GM19468 (cell line): ENCODE results near the gene OR4E2.
"Not testable (repeated sequence)": the region's sequence is repeated elsewhere in the genome, so short reads cannot be mapped to it uniquely, and the experiment has no call there.

ENCODE experiments used
- ATAC-seq: cut with Tn5 transposase; IDR thresholded peaks from one replicate; pipeline ENCODE4 v1.9.1; 2021; ENCODE audit warnings: mild to moderate bottlenecking, moderate library complexity, moderate number of reproducible peaks; ENCODE audit not compliant: unreplicated experiment; ENCODE audit errors: extremely low read depth

The OR4E2 gene

GRCh38 chr14:21653331-21653885 is at the start of gene OR4E2:
Gene OR4E2 (plus strand): TSS chr14:21653835. CDS start chr14:21665083, 11,248 bp downstream.
- no peak for ATAC-seq

- ATAC-seq, result no peak
Observed at GRCh38 chr14:21612324-21612723, 41.3 kb upstream of the OR4E2 start.

GRCh38 chr14:21614240-21614639 is 39.4 kb upstream of the OR4E2 start:
- no peak for ATAC-seq

GRCh38 chr14:21617614-21618013 is 36.0 kb upstream of the OR4E2 start:
- ATAC-seq, result no peak

GRCh38 chr14:21626491-21627230 is 27.0 kb upstream of the OR4E2 start:
- no peak for ATAC-seq

GRCh38 chr14:21630503-21630902 is 23.1 kb upstream of the OR4E2 start:
- not testable (repeated sequence) for ATAC-seq

- no peak for ATAC-seq
Observed at GRCh38 chr14:21631084-21631483, 22.6 kb upstream of the OR4E2 start.

GRCh38 chr14:21634840-21635239 is 18.8 kb upstream of the OR4E2 start, which contains the start of gene OR10G2:
Gene OR10G2 (minus strand): TSS chr14:21634940. CDS start chr14:21634842, 98 bp downstream.
- no peak for ATAC-seq

- no peak for ATAC-seq
Observed at GRCh38 chr14:21642683-21643082, 11.0 kb upstream of the OR4E2 start.

GRCh38 chr14:21643407-21643806 is 10.2 kb upstream of the OR4E2 start:
- ATAC-seq, result no peak

GRCh38 chr14:21647380-21647779 is 6.3 kb upstream of the OR4E2 start:
- no peak for ATAC-seq

GRCh38 chr14:21652209-21652808 is 1.3 kb upstream of the OR4E2 start:
- no peak for ATAC-seq

- no peak for ATAC-seq
Observed at GRCh38 chr14:21654215-21654614, 580 bp downstream of the OR4E2 start.

GRCh38 chr14:21656980-21657379 is 3.3 kb downstream of the OR4E2 start:
- ATAC-seq, result no peak

- ATAC-seq, result no peak
Observed at GRCh38 chr14:21668377-21668776, 14.7 kb downstream of the OR4E2 start.

- ATAC-seq, result no peak
Observed at GRCh38 chr14:21669284-21669683, 15.6 kb downstream of the OR4E2 start.

GRCh38 chr14:21671371-21671770 is 17.7 kb downstream of the OR4E2 start:
- ATAC-seq, result no peak

GRCh38 chr14:21672116-21672515 is 18.5 kb downstream of the OR4E2 start:
- ATAC-seq, result no peak

- no peak for ATAC-seq
Observed at GRCh38 chr14:21673718-21674117, 20.1 kb downstream of the OR4E2 start, which contains the start of gene OR4E1. Gene OR4E1 (minus strand): TSS chr14:21673818. CDS start chr14:21670935, 2,883 bp downstream.

- ATAC-seq, result no peak
Observed at GRCh38 chr14:21675566-21675965, 21.9 kb downstream of the OR4E2 start.

- ATAC-seq, result no peak
Observed at GRCh38 chr14:21680072-21680471, 26.4 kb downstream of the OR4E2 start.
